HG03108 (cell line): Measurements from ENCODE around the gene NUDT16.
A peak's percentile ranks its signal among the peaks of the same experiment; 100 is the strongest.

Experiments
- ATAC-seq: cut with Tn5 transposase; IDR thresholded peaks from one replicate; pipeline ENCODE4 v1.9.1; 2021; ENCODE audit warnings: moderate library complexity; ENCODE audit not compliant: unreplicated experiment

Gene NUDT16

GRCh38 chr3:131380821-131381444, 641 bp upstream of the NUDT16 start:
- ATAC-seq = peak; percentile 6

- no peak for ATAC-seq
Observed at GRCh38 chr3:131386429-131387165, 5.0 kb downstream of the NUDT16 start.

GRCh38 chr3:131387796-131388489, 6.4 kb downstream of the NUDT16 start:
- ATAC-seq = no peak

- no peak for ATAC-seq
Observed at GRCh38 chr3:131388490-131388799, 6.9 kb downstream of the NUDT16 start.

- no peak for ATAC-seq
Observed at GRCh38 chr3:131390331-131390730, 8.8 kb downstream of the NUDT16 start.

- no peak for ATAC-seq
Observed at GRCh38 chr3:131393051-131393450, 11.5 kb downstream of the NUDT16 start.

- no peak for ATAC-seq
Observed at GRCh38 chr3:131393868-131394267, 12.3 kb downstream of the NUDT16 start.

GRCh38 chr3:131394400-131394799, 12.8 kb downstream of the NUDT16 start:
- no peak for ATAC-seq

- no peak for ATAC-seq
Observed at GRCh38 chr3:131396170-131396569, 14.6 kb downstream of the NUDT16 start.

GRCh38 chr3:131397889-131398288, 16.3 kb downstream of the NUDT16 start:
- ATAC-seq = no peak

GRCh38 chr3:131401978-131402377, 20.4 kb downstream of the NUDT16 start:
- ATAC-seq = no peak

GRCh38 chr3:131402391-131403039, 20.9 kb downstream of the NUDT16 start:
- ATAC-seq = no peak

- ATAC-seq = no peak
Observed at GRCh38 chr3:131403216-131403895, 21.8 kb downstream of the NUDT16 start.

- ATAC-seq = no peak
Observed at GRCh38 chr3:131405411-131405810, 23.8 kb downstream of the NUDT16 start.

- ATAC-seq = no peak
Observed at GRCh38 chr3:131406274-131406673, 24.7 kb downstream of the NUDT16 start.

GRCh38 chr3:131417751-131418150, 36.2 kb downstream of the NUDT16 start:
- no peak for ATAC-seq

GRCh38 chr3:131421301-131421700, 39.7 kb downstream of the NUDT16 start:
- ATAC-seq = no peak

GRCh38 chr3:131421957-131422498, 40.5 kb downstream of the NUDT16 start:
- no peak for ATAC-seq

- ATAC-seq = no peak
Observed at GRCh38 chr3:131427226-131427625, 45.7 kb downstream of the NUDT16 start.

GRCh38 chr3:131431754-131432153, 50.2 kb downstream of the NUDT16 start:
- no peak for ATAC-seq

- no peak for ATAC-seq
Observed at GRCh38 chr3:131432441-131432840, 50.9 kb downstream of the NUDT16 start.
